ENCODE measurements around the gene ZNF665. TPM values are rescaled to one million over a fixed set of nuclear protein-coding genes. Genes with fewer than 3 reads are reported as not detected.

The ZNF665 gene
- total RNA-seq, 2 donors from 2014 or later = 1.1 to 2.2 TPM

DNA sequence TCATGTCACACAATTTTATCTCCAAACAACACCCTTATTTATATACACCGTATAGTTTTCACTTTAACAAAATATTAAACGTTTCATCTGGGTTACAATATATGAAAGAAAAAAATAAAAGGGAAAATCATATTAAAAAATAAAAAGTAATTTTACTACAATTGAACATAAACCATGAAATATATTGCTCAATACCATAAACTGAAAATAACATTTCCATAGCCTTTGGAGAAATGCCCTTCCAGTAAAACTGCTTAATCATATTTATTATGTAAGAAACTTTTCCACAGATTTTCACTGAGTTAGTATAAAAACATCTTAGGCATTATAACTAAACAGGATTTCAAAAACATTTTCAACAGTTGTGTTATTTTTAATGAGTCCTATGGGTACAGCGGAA lies 32.8 kb downstream of the ZNF665 start:
- Histone ChIP-seq H3K4me3 (no peak overlapping the region), H3K36me3 (no peaks in the 10 kb centered on the region), H3K27me3 (no peaks in the 10 kb centered on the region), H3K9me3 (peaks cover 5 to 39% of the 10 kb centered on the region in 2 donors), H3K4me1 (peaks cover 0 to 18% of the 10 kb centered on the region in 2 donors), H3K27ac (no peak overlapping the region)
- TF ChIP-seq, protein P1, sequence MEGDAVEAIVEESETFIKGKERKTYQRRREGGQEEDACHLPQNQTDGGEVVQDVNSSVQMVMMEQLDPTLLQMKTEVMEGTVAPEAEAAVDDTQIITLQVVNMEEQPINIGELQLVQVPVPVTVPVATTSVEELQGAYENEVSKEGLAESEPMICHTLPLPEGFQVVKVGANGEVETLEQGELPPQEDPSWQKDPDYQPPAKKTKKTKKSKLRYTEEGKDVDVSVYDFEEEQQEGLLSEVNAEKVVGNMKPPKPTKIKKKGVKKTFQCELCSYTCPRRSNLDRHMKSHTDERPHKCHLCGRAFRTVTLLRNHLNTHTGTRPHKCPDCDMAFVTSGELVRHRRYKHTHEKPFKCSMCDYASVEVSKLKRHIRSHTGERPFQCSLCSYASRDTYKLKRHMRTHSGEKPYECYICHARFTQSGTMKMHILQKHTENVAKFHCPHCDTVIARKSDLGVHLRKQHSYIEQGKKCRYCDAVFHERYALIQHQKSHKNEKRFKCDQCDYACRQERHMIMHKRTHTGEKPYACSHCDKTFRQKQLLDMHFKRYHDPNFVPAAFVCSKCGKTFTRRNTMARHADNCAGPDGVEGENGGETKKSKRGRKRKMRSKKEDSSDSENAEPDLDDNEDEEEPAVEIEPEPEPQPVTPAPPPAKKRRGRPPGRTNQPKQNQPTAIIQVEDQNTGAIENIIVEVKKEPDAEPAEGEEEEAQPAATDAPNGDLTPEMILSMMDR (IDR thresholded peaks at IDR 0.05) = no peak
- DNase-seq (ENCODE audit: low spot score) = no peak

DNA sequence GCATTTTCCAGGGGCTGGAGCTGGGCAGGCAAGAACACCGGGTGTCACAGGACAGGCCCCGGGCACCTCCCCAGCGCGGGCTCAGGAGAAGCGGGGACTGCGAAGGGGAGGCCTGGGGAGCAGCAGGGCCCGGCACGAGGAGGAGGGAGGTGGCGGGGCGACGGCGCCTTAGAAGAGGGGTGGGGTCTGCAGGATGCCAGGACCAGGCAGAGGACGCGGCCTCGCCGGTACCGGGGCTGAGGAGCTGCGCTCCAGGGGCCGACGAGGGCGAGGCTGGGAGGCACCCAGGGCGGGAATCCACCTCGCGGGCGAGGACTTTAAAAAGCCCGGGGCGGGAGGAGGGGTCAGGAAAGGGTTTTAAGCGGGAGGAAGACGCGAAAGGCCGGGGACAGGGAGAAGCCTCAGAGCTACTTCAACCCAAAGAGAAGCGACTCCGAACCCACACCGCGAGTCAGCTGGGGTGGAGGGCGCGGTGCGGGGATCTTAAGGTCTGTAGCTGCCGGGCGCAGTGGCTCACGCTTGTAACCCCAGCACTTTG lies 35.0 kb downstream of the ZNF665 start:
- TF ChIP-seq, protein P1 (IDR thresholded peaks at IDR 0.05) = no peak
- Histone ChIP-seq H3K36me3 (no peaks in the 10 kb centered on the region), H3K27ac (peak overlapping the region; percentile 79 to 82), H3K9me3 (peaks cover 0 to 19% of the 10 kb centered on the region in 2 donors), H3K27me3 (no peaks in the 10 kb centered on the region), H3K4me1 (peaks cover 0 to 18% of the 10 kb centered on the region in 2 donors), H3K4me3 (peak overlapping the region; percentile 53 to 69)
- DNase-seq (ENCODE audit: low spot score) = no peak

DNA sequence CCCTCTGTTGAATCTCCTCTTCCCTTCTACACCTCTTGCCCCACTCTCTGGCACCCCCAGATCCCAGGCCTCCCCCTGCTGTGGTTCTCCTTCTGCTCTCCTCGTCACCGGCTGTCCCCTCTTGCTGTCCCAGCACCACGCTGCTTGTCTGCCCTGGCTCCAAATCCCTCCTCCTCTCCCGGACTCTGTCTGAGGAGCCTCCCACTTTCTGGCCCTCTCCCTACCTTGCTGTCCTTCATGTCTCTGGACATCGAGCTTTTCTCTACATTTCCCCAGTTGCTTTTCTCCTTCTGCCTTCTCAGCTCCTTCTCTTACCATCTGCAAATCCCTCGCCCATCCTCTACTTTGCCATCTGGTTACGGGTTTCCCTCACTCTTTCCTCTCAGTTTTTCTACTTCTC lies 35.5 kb downstream of the ZNF665 start:
- Histone ChIP-seq H3K4me1 (peaks cover 0 to 18% of the 10 kb centered on the region in 2 donors), H3K36me3 (no peaks in the 10 kb centered on the region), H3K27me3 (no peaks in the 10 kb centered on the region), H3K27ac (peak overlapping the region; percentile 79 to 82), H3K4me3 (peak overlapping the region; percentile 53 to 69), H3K9me3 (peaks cover 0 to 13% of the 10 kb centered on the region in 2 donors)
- TF ChIP-seq, protein P1 (IDR thresholded peaks at IDR 0.05) = no peak
- no peak for DNase-seq (ENCODE audit: low spot score)

DNA sequence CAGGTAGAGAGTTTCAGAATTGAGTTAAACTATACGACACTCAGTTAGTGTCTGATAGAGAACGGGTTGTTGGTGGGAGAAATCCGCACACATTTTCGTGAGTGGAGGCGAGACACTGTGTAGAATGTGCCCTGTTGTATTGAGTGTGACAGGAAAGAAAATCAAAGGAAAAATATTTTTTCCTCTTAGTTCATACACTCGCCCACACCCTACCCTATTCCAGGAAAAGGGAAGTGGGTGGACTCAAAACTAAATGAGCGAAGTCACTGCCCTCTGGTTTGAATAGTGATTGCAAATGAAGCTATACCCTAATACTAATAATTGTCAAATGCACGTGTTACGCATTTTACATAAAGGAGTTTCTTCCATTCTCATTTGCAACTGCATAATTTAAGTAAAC lies 36.3 kb downstream of the ZNF665 start:
- Histone ChIP-seq H3K4me3 (peak overlapping the region; percentile 53 to 69), H3K36me3 (no peaks in the 10 kb centered on the region), H3K27ac (peak overlapping the region in 1 of 2 donors; percentile 52), H3K4me1 (peaks cover 0 to 18% of the 10 kb centered on the region in 2 donors), H3K9me3 (peaks cover 0 to 9% of the 10 kb centered on the region in 2 donors), H3K27me3 (no peaks in the 10 kb centered on the region)
- no peak for DNase-seq (ENCODE audit: low spot score)
- TF ChIP-seq, protein P1 (IDR thresholded peaks at IDR 0.05) = no peak

DNA sequence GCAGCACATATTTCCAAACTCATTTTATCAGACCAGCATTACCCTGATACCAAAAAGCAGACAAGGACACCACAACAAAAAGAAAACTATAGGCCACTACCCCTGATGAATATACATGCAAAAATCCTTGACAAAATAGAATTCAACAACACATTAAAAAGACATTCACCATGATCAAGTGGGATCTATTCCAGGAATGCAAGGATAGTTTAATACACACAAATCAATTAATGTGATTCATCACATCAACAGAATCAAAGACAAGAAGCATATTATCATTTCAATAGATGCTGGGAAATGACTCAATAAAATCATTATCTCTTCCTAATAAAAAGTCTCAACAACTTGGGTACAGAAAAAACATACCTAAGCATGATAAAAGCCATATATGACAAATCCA lies 45.5 kb downstream of the ZNF665 start:
- TF ChIP-seq, protein P1 (IDR thresholded peaks at IDR 0.05) = no peak

DNA sequence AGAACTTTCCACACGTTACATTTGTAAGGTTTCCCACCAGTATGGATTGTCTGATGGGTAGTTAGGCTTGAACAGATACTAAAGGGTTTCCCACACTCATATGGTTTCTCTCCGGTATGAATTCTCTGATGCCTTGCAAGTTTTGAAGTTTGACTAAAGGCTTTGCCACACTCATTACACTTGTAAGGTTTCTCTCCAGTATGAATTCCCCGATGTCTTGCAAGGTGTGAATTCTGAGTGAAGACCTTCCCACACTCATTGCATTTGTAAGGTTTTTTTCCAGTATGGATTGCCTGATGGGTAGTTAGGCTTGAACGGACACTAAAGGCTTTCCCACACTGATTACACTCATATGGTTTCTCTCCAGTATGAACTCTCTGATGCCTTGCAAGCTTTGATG lies 52.8 kb downstream of the ZNF665 start:
- Histone ChIP-seq H3K27me3 (no peaks in the 10 kb centered on the region), H3K4me1 (no peaks in the 10 kb centered on the region), H3K4me3 (no peak overlapping the region), H3K27ac (no peak overlapping the region), H3K36me3 (peaks cover 34% of the 10 kb centered on the region), H3K9me3 (peaks cover 8 to 65% of the 10 kb centered on the region in 2 donors)
- TF ChIP-seq, protein P1 (IDR thresholded peaks at IDR 0.05) = no peak
- no peak for DNase-seq (ENCODE audit: low spot score)

More for the DNA sequence above, 45.5 kb downstream of the ZNF665 start:
- no peaks in the 10 kb centered on the region for H3K4me1 ChIP-seq
- H3K9me3 ChIP-seq = peaks cover 4 to 74% of the 10 kb centered on the region in 2 donors
- no peak for DNase-seq (ENCODE audit: low spot score)
- peaks cover 62% of the 10 kb centered on the region for H3K36me3 ChIP-seq
- H3K4me3 ChIP-seq = no peak overlapping the region
- no peak overlapping the region for H3K27ac ChIP-seq
- H3K27me3 ChIP-seq = no peaks in the 10 kb centered on the region
